HG03196 (cell line): Measurements from ENCODE around the gene RC3H1.
"Not testable (repeated sequence)": the region's sequence is repeated elsewhere in the genome, so short reads cannot be mapped to it uniquely, and the experiment has no call there.

Source experiments
- ATAC-seq: cut with Tn5 transposase; IDR thresholded peaks from one replicate; pipeline ENCODE4 v1.9.1; 2021; ENCODE audit not compliant: unreplicated experiment

Gene RC3H1, protein sequence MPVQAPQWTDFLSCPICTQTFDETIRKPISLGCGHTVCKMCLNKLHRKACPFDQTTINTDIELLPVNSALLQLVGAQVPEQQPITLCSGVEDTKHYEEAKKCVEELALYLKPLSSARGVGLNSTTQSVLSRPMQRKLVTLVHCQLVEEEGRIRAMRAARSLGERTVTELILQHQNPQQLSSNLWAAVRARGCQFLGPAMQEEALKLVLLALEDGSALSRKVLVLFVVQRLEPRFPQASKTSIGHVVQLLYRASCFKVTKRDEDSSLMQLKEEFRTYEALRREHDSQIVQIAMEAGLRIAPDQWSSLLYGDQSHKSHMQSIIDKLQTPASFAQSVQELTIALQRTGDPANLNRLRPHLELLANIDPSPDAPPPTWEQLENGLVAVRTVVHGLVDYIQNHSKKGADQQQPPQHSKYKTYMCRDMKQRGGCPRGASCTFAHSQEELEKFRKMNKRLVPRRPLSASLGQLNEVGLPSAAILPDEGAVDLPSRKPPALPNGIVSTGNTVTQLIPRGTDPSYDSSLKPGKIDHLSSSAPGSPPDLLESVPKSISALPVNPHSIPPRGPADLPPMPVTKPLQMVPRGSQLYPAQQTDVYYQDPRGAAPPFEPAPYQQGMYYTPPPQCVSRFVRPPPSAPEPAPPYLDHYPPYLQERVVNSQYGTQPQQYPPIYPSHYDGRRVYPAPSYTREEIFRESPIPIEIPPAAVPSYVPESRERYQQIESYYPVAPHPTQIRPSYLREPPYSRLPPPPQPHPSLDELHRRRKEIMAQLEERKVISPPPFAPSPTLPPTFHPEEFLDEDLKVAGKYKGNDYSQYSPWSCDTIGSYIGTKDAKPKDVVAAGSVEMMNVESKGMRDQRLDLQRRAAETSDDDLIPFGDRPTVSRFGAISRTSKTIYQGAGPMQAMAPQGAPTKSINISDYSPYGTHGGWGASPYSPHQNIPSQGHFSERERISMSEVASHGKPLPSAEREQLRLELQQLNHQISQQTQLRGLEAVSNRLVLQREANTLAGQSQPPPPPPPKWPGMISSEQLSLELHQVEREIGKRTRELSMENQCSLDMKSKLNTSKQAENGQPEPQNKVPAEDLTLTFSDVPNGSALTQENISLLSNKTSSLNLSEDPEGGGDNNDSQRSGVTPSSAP

DNA sequence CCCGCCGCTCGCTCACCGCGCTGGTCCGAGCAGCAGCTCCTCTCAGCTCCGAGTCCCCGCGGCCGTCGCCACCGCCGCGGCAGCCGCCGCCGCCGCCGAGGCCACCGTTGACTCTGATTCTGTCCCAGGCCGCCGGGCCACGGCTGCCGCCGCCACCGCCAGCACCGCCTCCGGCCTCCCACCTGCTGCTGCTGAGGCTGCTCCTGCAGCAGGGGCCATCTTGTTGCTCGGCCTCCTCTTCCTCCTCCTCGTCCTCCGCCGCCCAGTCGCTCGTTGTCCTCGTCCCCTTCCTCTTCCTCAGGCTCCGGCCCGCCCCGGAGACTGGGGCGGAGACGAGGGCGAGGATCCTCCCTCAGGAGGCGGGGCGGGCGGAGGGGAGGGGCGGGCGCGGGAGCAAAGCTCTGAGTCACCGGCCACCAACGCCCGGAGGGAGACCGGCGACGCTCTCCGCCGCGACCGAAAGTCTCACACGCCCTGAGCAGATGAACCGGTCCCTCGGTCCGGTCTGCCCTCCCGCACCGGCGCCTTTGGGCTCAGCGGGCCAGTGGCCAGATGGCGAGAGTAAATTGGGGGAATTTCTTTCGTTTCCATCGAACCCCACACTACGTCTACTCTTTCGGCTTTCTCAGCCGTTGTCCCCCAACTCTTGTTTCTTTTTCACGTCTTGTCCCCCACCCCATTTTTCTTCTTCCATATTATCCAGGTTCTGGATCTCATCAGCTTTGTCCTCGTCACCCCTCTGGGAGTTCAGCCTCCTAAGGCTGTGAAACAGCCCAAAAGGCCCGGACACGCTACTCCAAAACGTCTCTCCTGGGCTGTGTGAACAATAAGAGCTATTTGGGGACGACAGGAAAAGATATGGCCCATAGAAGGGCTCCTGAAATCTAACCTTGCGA lies at the start of gene RC3H1:
TSS of gene RC3H1 (minus strand) at position 278 of the 896 bp plus-strand sequence. CDS start 29,372 bp downstream, outside the sequence.
- peak; percentile 88 for ATAC-seq

DNA sequence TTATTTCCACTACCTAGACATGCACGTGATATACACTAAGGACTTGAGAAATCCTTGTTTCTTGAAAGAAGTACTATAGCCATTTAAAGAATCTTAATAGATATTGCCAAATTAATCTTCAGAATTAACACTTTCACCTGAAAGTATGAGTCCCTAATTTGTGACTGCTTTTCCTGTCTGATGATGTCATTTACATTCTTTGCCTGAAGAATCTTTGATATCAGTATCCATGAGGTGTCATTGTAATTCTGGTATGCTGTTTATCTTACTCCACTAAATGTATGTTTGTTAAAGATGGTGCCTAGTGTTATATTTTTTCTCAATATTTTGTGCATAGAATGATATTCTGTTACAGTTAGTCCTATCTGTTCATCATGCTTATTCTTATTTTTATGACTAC lies 48.5 kb upstream of the RC3H1 start:
- no peak for ATAC-seq

DNA sequence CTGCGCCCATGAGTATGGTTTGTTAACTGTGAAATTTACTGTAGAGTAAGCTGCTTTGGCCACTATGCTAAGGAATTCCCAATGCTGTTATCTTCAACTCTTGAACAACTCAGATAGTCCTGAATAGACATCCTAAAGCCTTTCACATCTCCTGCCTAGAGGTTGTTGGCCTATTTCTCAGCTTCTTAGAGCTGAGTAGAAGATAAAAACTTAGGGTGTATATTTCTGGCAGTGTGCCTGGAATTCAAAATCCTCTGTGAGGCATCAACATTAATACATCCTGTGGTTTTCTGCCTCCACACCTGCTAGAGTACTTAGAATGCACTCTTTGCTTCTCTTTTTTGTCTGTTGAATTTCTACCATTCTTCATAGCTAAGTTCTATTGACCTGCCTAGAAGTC lies 45.8 kb upstream of the RC3H1 start:
- no peak for ATAC-seq

DNA sequence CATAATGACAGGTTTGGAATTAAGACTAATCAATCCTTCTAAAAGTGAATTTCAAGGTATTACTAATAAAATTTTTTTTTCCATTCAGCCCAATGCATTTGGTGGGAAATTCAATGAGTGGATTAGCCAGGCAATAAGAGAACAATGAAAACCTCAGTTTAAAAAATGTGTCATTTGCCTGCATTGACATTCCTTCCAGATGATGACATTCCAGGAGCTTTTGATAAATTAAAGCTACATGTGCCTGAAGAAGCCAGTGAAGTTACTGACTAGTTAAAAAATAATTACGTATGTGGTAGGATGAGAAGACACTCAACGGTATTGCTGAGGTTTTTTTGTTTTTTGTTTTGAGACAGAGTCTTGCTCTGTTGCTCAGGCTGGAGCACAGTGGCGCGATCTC lies 37.9 kb upstream of the RC3H1 start:
- ATAC-seq = no peak

DNA sequence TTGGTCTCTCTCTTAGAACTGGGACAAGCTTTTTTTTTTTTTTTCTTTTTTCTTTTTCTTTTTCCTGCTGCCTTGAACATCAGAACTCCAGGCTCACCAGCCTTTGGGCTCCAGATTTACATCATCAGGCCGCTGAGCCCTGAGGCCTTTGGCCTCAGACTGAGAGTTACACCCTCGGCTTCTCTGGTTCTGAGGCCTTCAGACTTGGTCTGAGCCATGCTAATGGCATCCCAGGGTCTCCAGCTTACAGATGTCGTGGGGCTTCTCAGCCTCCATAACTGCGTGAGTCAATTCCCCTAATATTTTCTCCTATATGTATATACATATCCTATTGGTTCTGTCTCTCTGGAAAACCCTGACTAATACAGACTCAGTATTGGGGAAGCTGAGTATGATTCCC lies 36.5 kb upstream of the RC3H1 start:
- ATAC-seq = no peak

DNA sequence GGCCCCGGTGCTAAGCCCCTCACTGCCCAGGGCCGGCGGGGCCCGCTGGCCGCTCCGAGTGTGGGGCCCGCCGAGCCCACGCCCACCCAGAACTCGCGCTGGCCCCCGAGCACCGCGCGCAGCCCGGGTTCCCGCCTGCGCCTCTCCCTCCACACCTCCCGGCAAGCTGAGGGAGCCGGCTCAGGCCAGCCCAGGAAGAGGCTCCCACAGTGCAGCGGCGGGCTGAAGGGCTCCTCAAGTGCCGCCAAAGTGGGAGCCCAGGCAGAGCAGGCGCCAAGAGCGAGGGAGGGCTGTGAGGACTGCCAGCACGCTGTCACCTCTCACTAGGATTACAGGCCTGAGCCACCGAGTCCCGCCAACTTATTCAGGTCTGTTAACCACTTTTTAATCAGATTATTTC lies 34.5 kb upstream of the RC3H1 start:
- not testable (repeated sequence) for ATAC-seq

DNA sequence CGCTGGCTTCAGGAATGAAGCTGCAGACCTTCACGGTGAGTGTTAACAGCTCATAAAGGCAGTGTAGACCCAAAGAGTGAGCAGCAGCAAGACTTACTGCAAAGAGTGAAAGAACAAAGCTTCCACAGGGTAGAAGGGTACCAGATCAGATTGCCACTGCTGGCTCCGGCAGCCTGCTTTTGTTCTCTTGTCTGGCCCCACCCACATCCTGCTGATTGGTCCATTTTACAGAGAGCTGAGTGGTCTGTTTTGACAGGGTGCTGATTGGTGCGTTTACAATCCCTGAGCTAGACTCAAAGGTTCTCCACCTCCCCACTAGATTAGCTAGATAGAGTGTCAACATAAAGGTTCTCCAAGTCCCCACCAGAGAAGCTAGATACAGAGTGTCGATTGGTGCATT lies 33.6 kb upstream of the RC3H1 start:
- ATAC-seq = not testable (repeated sequence)

DNA sequence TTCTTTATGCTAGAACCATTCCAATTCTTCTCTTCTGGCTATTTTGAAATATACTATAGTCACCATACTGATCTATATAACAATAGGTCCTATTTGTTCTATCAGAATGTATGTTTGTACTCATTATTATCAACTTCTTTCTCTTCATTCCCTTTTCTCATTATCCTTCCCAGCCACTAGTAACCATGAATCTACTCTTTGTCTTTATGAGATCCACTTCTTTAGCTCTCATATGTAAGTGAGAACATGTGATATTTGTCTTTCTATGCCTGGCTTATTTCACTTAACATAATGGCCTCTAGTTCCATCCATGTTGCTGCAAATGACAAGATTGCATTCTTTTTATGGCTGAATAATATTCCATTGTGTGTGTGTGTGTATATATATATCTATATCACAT lies 31.7 kb upstream of the RC3H1 start:
- ATAC-seq = no peak

DNA sequence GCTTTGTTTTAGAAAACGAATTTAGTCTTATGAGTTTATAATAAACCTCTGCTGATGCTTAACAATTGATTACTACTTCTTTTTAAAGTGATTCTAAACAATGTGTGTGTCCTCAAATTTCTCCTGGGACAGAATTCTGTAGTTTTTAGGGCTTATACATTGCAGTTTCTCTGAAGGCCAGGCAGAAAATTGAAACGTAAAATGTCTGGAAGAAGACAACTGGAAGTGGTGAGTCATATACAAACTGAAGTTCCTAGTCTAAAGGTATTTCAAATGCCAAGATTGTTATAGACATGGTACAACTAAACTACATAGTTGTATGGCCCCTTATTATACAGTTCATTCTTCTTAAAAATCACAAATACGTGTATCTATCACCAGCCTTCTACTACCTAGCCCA lies 30.5 kb upstream of the RC3H1 start:
- no peak for ATAC-seq

DNA sequence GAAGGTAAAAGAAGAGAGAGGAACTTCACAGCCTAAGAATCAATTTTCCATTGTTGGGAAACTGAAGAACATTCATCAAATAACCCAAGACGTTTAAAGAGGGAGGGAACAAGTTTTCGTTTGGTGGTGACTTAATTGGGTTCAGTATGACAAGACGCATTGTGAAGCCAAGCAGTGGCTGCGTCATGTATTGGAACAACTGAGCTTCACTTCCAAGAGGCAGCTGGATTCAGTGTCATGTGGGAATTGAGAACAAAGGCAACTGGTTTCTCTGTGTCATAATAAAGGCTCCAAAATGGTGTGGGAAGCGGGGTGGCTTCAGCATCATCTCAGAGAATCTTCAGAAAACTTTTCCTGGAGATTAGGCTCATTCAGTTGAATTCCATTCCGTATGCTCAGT lies 29.8 kb upstream of the RC3H1 start:
- ATAC-seq = no peak

DNA sequence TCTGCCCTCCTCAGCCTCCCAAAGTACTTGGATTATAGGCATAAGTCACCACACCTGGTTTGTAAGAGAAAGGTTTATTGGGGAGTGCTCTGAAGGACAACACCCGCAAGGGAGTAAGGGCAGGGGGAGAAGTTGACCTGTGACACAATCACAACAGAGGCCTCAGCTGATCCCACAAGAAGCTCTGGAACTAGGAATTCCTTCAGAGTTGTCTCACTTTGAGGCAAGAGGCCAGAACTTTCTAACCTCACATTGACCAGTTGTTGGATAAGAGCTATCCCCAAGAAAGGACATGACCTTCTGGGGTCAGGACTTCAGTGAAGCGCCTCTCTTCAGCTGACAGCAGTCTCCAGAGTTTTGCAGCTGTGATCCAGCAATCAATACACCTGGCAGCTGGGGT lies 27.4 kb upstream of the RC3H1 start:
- no peak for ATAC-seq

DNA sequence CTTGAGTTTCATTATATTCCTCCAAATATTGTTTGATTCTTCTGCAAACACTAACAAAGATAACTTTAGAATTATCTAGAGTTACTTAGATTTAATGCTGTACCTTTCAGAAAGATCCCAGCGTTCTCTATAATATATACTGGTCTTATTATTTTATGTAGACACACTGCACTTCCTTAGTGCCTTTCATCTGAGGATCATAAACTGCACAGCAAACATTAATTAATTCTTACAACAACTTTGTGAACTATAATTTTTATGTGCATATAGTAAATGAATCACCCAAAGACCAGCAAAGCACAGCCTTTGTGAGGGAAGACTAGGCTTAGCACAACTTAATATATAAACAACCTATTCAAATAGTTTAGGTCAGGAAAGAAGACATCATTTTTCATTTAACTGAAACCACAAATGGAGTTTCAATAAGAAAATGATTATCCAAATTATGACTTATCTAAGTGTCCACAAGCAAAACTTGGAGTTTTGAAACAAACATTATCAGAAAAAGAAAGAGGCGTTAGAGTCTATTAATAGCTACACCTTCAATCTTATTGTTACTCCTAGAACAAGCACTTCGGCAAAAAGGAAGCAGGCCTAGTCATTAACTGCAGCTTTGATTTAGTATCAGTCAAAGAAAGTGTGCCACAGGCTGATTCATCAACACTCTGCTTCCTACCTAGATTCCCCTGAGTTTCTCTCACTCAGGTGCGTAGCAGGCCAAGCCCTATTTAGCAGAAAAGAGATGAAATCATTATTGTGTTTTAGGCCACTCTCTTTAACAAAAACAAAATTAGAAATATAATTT lies 22.5 kb upstream of the RC3H1 start:
- no peak for ATAC-seq

DNA sequence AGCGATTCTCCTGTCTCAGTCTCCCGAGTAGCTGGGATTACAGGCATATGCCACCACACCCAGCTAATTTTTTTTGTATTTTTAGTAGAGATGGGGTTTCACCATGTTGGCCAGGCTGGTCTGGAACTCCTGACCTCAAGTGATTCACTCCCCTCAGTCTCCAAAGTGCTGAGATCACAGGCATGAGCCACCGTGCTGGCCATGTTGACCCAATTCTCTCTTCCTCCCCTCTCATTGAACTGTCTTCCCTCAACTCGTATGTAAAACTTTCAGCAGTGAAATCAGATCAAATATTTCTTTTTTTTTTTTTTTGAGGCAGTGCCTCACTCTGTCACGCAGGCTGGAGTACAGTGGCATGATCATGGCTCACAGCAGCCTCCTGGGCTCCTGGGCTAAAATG lies 20.4 kb upstream of the RC3H1 start:
- not testable (repeated sequence) for ATAC-seq

DNA sequence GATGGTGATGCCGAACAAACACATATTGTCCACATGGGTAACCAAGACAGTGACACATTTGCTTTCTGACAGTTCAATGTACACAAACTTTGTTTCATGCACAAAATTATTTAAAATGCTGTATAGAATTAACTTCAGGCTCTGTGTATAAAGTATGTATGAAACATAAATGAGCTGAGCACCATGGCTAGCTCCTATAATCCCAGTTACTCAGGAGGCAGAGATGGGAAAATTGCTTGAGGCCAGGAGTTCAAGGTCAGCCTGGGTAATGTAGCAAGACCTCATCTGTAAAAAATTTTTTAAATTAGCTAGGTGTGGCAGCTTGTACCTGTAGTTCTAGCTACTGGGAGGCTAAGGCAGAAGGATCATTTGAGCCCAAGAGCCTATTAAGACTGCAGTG lies 19.2 kb upstream of the RC3H1 start:
- no peak for ATAC-seq

DNA sequence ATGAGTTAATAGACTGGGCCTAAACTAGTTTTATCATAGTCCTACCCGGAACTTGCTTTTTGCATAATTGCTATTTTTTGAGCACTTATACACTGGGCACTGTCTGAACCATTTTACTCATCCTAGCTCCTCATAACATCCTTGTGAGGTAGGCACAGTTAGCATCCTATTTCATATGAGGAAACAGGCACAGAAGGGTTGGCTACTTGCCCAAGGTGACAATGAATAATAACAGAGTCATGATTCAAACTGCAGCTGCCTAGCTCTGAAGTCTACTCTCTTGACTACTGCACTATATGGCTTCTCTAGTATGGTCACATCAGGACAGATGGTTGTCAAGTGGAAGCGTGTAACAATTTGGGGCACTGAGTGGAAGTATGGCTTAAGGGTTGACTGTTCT lies 18.2 kb upstream of the RC3H1 start:
- no peak for ATAC-seq

DNA sequence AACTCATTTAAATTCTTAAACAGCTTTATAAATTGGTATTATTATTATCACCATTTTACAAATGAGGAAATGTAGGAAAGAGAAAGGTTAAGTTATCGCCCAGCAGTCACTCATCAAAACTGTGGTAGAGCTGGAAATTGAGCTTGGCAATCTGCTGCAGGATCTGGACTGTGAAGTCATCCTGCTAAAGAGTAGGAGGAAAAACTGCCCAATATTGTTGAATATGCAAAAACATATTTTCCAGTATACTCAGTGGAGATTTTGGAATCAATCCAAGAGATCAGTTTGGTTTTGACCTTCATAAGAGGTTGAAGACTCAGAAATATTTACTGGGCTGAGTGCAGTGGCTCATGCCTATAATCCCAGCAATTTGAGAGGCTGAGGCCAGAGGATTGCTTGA lies 16.9 kb upstream of the RC3H1 start:
- no peak for ATAC-seq

DNA sequence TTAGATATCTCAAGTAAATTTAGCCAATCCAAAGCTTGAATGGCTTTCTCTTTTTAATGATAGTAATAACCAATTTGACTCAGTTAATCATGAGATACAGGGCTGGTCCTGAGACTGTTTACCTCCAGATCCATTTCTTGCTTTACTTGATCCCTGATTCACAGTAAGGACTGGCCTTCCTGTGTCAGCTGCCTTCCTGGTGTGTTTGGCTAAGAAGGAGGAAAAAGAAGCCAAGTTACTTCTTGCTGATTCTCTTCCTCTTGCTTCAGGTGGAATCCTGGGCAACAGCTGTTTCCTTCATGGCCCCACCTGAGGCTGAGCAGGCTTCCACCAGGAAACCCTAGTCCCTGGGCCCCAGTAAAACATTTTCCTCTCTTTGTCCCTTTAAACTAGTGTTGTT lies 14.6 kb upstream of the RC3H1 start:
- no peak for ATAC-seq

DNA sequence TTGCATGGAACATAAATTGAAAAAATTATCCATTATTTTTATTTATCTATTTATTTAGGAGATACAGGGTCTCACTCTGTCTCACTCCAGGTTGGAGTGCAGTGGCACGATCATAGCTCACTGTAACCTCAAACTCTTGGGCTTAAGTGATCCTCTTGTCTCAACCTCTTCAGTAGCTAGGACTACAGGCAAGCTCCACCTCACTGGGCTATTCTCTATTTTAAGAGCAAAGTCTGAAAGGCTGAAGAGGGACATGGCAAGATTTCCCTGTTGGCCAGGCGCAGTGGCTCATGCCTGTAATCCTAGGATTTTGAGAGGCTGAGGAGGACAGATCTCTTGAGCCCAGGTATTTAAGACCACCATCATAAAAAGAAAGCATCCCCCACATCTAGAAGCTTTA lies 14.0 kb upstream of the RC3H1 start:
- no peak for ATAC-seq

DNA sequence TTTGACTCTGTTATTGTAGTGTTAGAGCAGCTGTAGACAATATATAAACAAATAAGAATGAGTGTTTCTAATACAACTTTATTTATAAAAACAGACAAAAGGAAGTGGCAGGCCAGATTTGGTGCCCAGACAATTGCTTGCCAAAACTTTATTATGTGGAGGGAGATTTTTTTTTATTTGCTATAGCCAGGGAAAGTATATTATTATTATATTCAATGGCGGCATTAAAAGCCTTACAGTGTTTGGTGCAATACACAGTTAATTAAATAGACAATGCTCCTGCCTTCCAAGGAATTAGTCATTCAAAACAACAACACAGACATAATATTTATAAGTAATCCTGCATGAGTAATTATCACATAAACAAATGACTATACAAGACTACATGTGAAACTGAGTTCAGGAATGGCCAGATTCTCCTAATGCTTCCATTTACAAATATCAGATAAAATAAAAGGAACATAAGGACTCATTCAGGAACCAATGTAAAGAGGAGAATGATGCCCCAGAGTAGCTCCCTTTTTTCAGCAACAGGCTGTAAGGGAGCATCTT lies 10.6 kb upstream of the RC3H1 start:
- ATAC-seq = no peak

DNA sequence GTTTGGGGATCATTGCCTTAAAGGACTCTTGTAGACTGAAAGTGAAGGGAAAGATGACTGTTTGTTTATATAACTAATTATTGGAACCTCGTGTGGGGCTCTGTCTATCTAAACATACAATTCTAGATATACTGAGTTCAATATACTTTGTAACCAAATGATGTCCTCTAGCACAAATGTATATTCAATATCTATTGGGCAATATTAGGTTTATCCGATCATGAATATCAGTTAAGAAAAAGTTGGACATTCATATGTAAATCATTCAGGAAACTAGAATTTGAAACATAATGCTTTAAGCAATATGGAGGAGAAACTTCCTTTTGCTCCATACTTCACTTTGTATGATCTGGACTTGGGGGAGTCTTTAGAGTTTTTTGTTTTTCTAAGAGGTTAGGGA lies 8.9 kb upstream of the RC3H1 start:
- no peak for ATAC-seq
